Heart left ventricle (tissue), 16 donors: ENCODE results near the gene CPA1. TPM values are rescaled to one million over a fixed set of nuclear protein-coding genes. Genes with fewer than 3 reads are reported as not detected.

Source experiments
- ATAC-seq, 4 donors: fragments of 200-7000 bp; cut with Tn5 transposase; one replicate each; pipeline ENCODE4 v1.9.1; 2020 to 2022; ENCODE audit warnings: moderate library complexity in 4 of 4, mild to moderate bottlenecking in 3 of 4, moderate number of reproducible peaks in 1 of 4
- DNase-seq, 5 donors: peaks; one replicate each; pipeline ENCODE4 v3.0.0-alpha.2; 2020
- H3K27ac ChIP-seq, 12 donors: fragments of 200-600 bp; sonication (generic) in 4 of 12; one replicate each; pipeline versions ENCODE4 v1.5.0 to v1.8.0; 2016 to 2022; ENCODE audit warnings: mild to moderate bottlenecking in 2 of 12
- H3K27me3 ChIP-seq, 9 donors: fragments of 200-600 bp; sonication (generic) in 2 of 9; one replicate each; pipeline versions ENCODE4 v1.5.1 to v1.8.0; 2016 to 2022; ENCODE audit warnings: mild to moderate bottlenecking in 3 of 9
- H3K36me3 ChIP-seq, 9 donors: fragments of 200-600 bp; sonication (generic) in 2 of 9; one replicate each; pipeline versions ENCODE4 v1.5.0 to v1.8.0; 2018 to 2022; ENCODE audit warnings: mild to moderate bottlenecking in 2 of 9
- H3K4me1 ChIP-seq, 12 donors: fragments of 200-600 bp; sonication (generic) in 4 of 12; one replicate each; pipeline versions ENCODE4 v1.5.0 to v1.8.0; 2016 to 2022; ENCODE audit warnings: mild to moderate bottlenecking in 3 of 12
- H3K4me3 ChIP-seq, 12 donors: fragments of 200-600 bp; sonication (generic) in 4 of 12; one replicate each; pipeline versions ENCODE4 v1.5.0 to v1.8.0; 2017 to 2022; ENCODE audit warnings: mild to moderate bottlenecking in 9 of 12, moderate library complexity in 4 of 12
- H3K9me3 ChIP-seq, 12 donors: fragments of 200-600 bp; sonication (generic) in 4 of 12; one replicate each; pipeline versions ENCODE4 v1.5.0 to v1.8.0; 2016 to 2022; ENCODE audit warnings: mild to moderate bottlenecking in 1 of 12
- CTCF ChIP-seq, 12 donors: fragments of 200-600 bp; sonication (generic) in 4 of 12; IDR thresholded peaks; one replicate each; pipeline versions ENCODE4 v1.5.0 to v1.8.0; 2018 to 2022; ENCODE audit warnings: antibody characterized with exemption in 12 of 12, mild to moderate bottlenecking in 5 of 12
- POLR2A ChIP-seq, 2 donors: fragments of 450-650 bp; IDR thresholded peaks; one replicate each; pipeline ENCODE4 v1.6.1; 2017; ENCODE audit warnings: antibody characterized with exemption in 2 of 2, mild to moderate bottlenecking in 2 of 2, moderate library complexity in 2 of 2
- WGBS, 4 donors: extraction: QIAGEN DNeasy Blood & Tissue Kit in 2 of 4; methylation state at CpG; one replicate each; pipeline versions ENCODE4 v1.1.5 to v1.1.7; 2013 to 2018; 5-methylcytosine and 5-hydroxymethylcytosine counted together
- intact Hi-C, 10 donors: fragments of 100-400 bp; cut with DNase I; formaldehyde crosslinking; loops; one replicate each; pipeline versions ENCODE4 v1.11.1 to v1.14.2; 2022
- polyA plus RNA-seq, 2 donors: library from polyadenylated mRNA; stranded (reverse); fragments of 200-250 nt; gene quantifications; one replicate each; pipeline ENCODE4 v1.2.3, GENCODE V29; 2013
- total RNA-seq, 9 donors: library from RNA; depleted of rRNA in 2 of 9; stranded (reverse); fragments of >200 nt in 2 of 9; fragmentation: NEBNext Ultra II Directional in 3 of 9; extraction: Animal tissue kit (Norgen Biotek cat#: 25700) in 3 of 9; gene quantifications; one replicate each; pipeline versions ENCODE4 v1.1.0 to v1.2.4, GENCODE V29; 2016 to 2023
- donor health status: ischemic (EF 13 %, LVEDD 7.1; RV severe dilation, severe dysfunction).
- donor health status: healthy with polysubstance abuse.
- donor health status: DM: no; HTN: yes; CAD: no.
- donor health status: DM: no; HTN: no; CAD: no.
- donor health status: ischemic (EF 25% LVEDD 6.9; RV normal size, moderate dysfunction).
- donor health status: ischemic (EF 25% LVEDD 5.7; RV mildly dilated, moderate dysfunction).
- donor health status: healthy.
- donor health status: DM: yes; HTN: yes; CAD: no.
- donor health status: ischemic (EF 35%, LVEDD 5.7; RV mildly dilated, moderate dysfunction).
- donor health status: nonischemic (EF 11% LVEDD 7.7; RV severe dilation, severe dysfunction).
- donor health status: DM: yes; HTN: yes; CAD: no.
- donor health status: PGD.
- donor health status: ischemic (EF 29% LVEDD 5.4; RV normal size, mild dysfunction).
- donor health status: nonischemic (EF 23%, LVEDD 6.1; RV moderate dilation, normal function).

CPA1 gene
- total and polyA plus RNA-seq, 11 donors, result 0.29 to 3.8 (median 3.0) TPM; not detected in 5

GRCh38 chr7:130384841-130385599 lies 4.7 kb downstream of the CPA1 start:
- WGBS, 4 donors, result 96 to 98% (median 97%) methylated on average over 12 to 13 of the region's 13 CpGs
- Histone ChIP-seq H3K9me3 (peaks cover 0 to 4% (median 0%) of the 10 kb centered on the region in 12 donors), H3K4me1 (peaks cover 0 to 8% (median 0%) of the 10 kb centered on the region in 12 donors), H3K4me3 (no peak overlapping the region), H3K27ac (no peak overlapping the region), H3K27me3 (no peaks in the 10 kb centered on the region), H3K36me3 (no peaks in the 10 kb centered on the region)
- TF ChIP-seq CTCF (IDR thresholded peaks at IDR 0.05), result no peak
- no peak for TF ChIP-seq POLR2A (IDR thresholded peaks at IDR 0.05)
- DNase-seq (no peak), ATAC-seq (no peak)
- intact Hi-C loops, result loop anchor here in 1 of 10 donors (10.0 kb wide), 1 partner anchor 60 kb away; no protein-coding TSS in a partner anchor

- Histone ChIP-seq H3K27me3 (no peaks in the 10 kb centered on the region), H3K36me3 (no peaks in the 10 kb centered on the region), H3K27ac (no peak overlapping the region), H3K4me3 (no peak overlapping the region), H3K9me3 (peaks cover 0 to 4% (median 0%) of the 10 kb centered on the region in 12 donors), H3K4me1 (peaks cover 0 to 3% (median 0%) of the 10 kb centered on the region in 12 donors)
- no peak for TF ChIP-seq POLR2A (IDR thresholded peaks at IDR 0.05)
- ATAC-seq, result no peak
- intact Hi-C loops, result loop anchor here in 1 of 10 donors (10.0 kb wide), 1 partner anchor 61 kb away; no protein-coding TSS in a partner anchor
- no peak for DNase-seq
- 57 to 87% (median 80%) methylated on average over 4 to 6 of the region's 6 CpGs for WGBS, 4 donors
These were observed 5.3 kb downstream of the CPA1 start for GRCh38 chr7:130385600-130386066.

- no peak overlapping the region for H3K27ac ChIP-seq
These were observed 6.6 kb downstream of the CPA1 start for GRCh38 chr7:130386876-130387275.

GRCh38 chr7:130387306-130387627 lies 7.0 kb downstream of the CPA1 start:
- intact Hi-C loops, result loop anchor here in 1 of 10 donors (10.0 kb wide), 1 partner anchor 62 kb away; no protein-coding TSS in a partner anchor
- peaks cover 0 to under 1% (median 0%) of the 10 kb centered on the region in 12 donors for H3K4me1 ChIP-seq
- no peaks in the 10 kb centered on the region for H3K27me3 ChIP-seq
- DNase-seq (no peak), ATAC-seq (no peak)
- no peak overlapping the region for H3K4me3 ChIP-seq
- H3K36me3 ChIP-seq, result no peaks in the 10 kb centered on the region
- TF ChIP-seq POLR2A (IDR thresholded peaks at IDR 0.05) (no peak), CTCF (IDR thresholded peaks at IDR 0.05) (no peak)
- no peak overlapping the region for H3K27ac ChIP-seq
- peaks cover 0 to 4% (median 0%) of the 10 kb centered on the region in 12 donors for H3K9me3 ChIP-seq
- 90 to 95% (median 92%) methylated on average over 3 of the region's 3 CpGs for WGBS, 4 donors

More at GRCh38 chr7:130386876-130387275, 6.6 kb downstream of the CPA1 start:
- DNase-seq (no peak), ATAC-seq (no peak)
- TF ChIP-seq POLR2A (IDR thresholded peaks at IDR 0.05) (no peak), CTCF (IDR thresholded peaks at IDR 0.05) (no peak)
- Histone ChIP-seq H3K4me1 (no peaks in the 10 kb centered on the region), H3K9me3 (peaks cover 0 to 4% (median 0%) of the 10 kb centered on the region in 12 donors), H3K4me3 (no peak overlapping the region), H3K36me3 (no peaks in the 10 kb centered on the region), H3K27me3 (no peaks in the 10 kb centered on the region)
- intact Hi-C loops, result loop anchor here in 1 of 10 donors (10.0 kb wide), 1 partner anchor 62 kb away; no protein-coding TSS in a partner anchor
- whole genome bisulfite sequencing, 4 donors, result 95 to 100% (median 97%) methylated on average over 3 of the region's 3 CpGs
